Ovary (tissue), 3 donors: ENCODE data around the gene ESAM.

Experiments
- CTCF ChIP-seq, 3 donors: fragments of 450-650 bp in 2 of 3; fragments of 200-600 bp in 1 of 3; IDR thresholded peaks; one replicate each; pipeline versions ENCODE4 v1.5.1 to v1.8.0; 2016 to 2022; ENCODE audit warnings: antibody characterized with exemption in 3 of 3, mild to moderate bottlenecking in 1 of 3
- EP300 ChIP-seq: sonication (generic); formaldehyde crosslinking; IDR thresholded peaks from one replicate; pipeline ENCODE4 v1.6.1; 2017; ENCODE audit warnings: antibody characterized with exemption
- POLR2A ChIP-seq: fragments of 450-650 bp; IDR thresholded peaks from one replicate; pipeline ENCODE4 v1.6.1; 2017; ENCODE audit warnings: antibody characterized with exemption, mild to moderate bottlenecking, moderate library complexity
- donor health status: DM: no; HTN: no; CAD: no.

GRCh38 chr11:124707829-124708228, 54.3 kb downstream of the ESAM start:
- TF ChIP-seq CTCF (IDR thresholded peaks at IDR 0.05) (no peak), EP300 (no peak), POLR2A (no peak)
